Adipose tissue (tissue), 3 donors: ENCODE data around the gene CLEC16A. TPM values are rescaled to one million over a fixed set of nuclear protein-coding genes. Genes with fewer than 3 reads are reported as not detected.

Experiments
- H3K27ac ChIP-seq: one replicate; pipeline ENCODE4 v1.5.1; 2013; ENCODE audit warnings: low read depth, low read length
- WGBS, 3 donors: extraction: QIAGEN DNeasy Blood & Tissue Kit; methylation state at CpG; one replicate each; pipeline ENCODE4 v1.1.7; 2013; 5-methylcytosine and 5-hydroxymethylcytosine counted together
- polyA plus RNA-seq, 3 donors: library from polyadenylated mRNA; stranded (reverse); fragments of 200-250 nt; gene quantifications; one replicate each; pipeline ENCODE4 v1.2.3, GENCODE V29; 2013
- donor health status: healthy with polysubstance abuse.
- donor health status: Bipolar disorder and iron deficiency.
- donor health status: healthy.

CLEC16A gene
- polyA plus RNA-seq, 3 donors: 4.9 to 10.9 (median 7.9) TPM

GRCh38 chr16:11042191-11042590, 97.8 kb downstream of the CLEC16A start:
- 92 to 95% (median 94%) methylated on average over 11 of the region's 11 CpGs for WGBS, 3 donors

GRCh38 chr16:11045441-11045840, 101.1 kb downstream of the CLEC16A start:
- H3K27ac ChIP-seq: no peak overlapping the region
- 88 to 92% (median 89%) methylated on average over 5 of the region's 5 CpGs for WGBS, 3 donors

More at GRCh38 chr16:11042191-11042590, 97.8 kb downstream of the CLEC16A start:
- no peak overlapping the region for H3K27ac ChIP-seq

- WGBS, 3 donors: 68 to 84% (median 73%) methylated on average over 5 of the region's 5 CpGs
- H3K27ac ChIP-seq: no peak overlapping the region
Observed at GRCh38 chr16:11045846-11046245, 101.5 kb downstream of the CLEC16A start.

- no peak overlapping the region for H3K27ac ChIP-seq
- 88 to 90% (median 88%) methylated on average over 5 of the region's 5 CpGs for WGBS, 3 donors
Observed at GRCh38 chr16:11046382-11046931, 102.1 kb downstream of the CLEC16A start.

GRCh38 chr16:11047057-11047456, 102.7 kb downstream of the CLEC16A start:
- H3K27ac ChIP-seq: no peak overlapping the region
- 57 to 72% (median 63%) methylated on average over 4 of the region's 4 CpGs for WGBS, 3 donors

GRCh38 chr16:11047939-11048800, 103.8 kb downstream of the CLEC16A start:
- 91 to 95% (median 91%) methylated on average over 21 of the region's 21 CpGs for WGBS, 3 donors
- no peak overlapping the region for H3K27ac ChIP-seq

GRCh38 chr16:11049396-11050059, 105.2 kb downstream of the CLEC16A start:
- no peak overlapping the region for H3K27ac ChIP-seq
- 77 to 99% (median 89%) methylated on average over 3 of the region's 3 CpGs for WGBS, 3 donors

- 90 to 94% (median 93%) methylated on average over 7 of the region's 7 CpGs for WGBS, 3 donors
- no peak overlapping the region for H3K27ac ChIP-seq
Observed at GRCh38 chr16:11050536-11050935, 106.2 kb downstream of the CLEC16A start.

- H3K27ac ChIP-seq: no peak overlapping the region
- 61 to 84% (median 77%) methylated on average over 7 of the region's 7 CpGs for WGBS, 3 donors
Observed at GRCh38 chr16:11050944-11051343, 106.6 kb downstream of the CLEC16A start.

GRCh38 chr16:11051430-11051829, 107.1 kb downstream of the CLEC16A start:
- H3K27ac ChIP-seq: no peak overlapping the region
- WGBS, 3 donors: 84 to 92% (median 89%) methylated on average over 11 of the region's 11 CpGs

- no peak overlapping the region for H3K27ac ChIP-seq
- 59 to 80% (median 65%) methylated on average over 17 of the region's 17 CpGs for WGBS, 3 donors
Observed at GRCh38 chr16:11051879-11052808, 107.8 kb downstream of the CLEC16A start.

- WGBS, 3 donors: 83 to 91% (median 86%) methylated on average over 6 of the region's 6 CpGs
- H3K27ac ChIP-seq: no peak overlapping the region
Observed at GRCh38 chr16:11053916-11054460, 109.6 kb downstream of the CLEC16A start.

- 69 to 82% (median 77%) methylated on average over 11 of the region's 11 CpGs for WGBS, 3 donors
- H3K27ac ChIP-seq: no peak overlapping the region
Observed at GRCh38 chr16:11056090-11056992, 112.0 kb downstream of the CLEC16A start.

GRCh38 chr16:11056993-11057649, 112.8 kb downstream of the CLEC16A start:
- 85 to 93% (median 90%) methylated on average over 12 of the region's 12 CpGs for WGBS, 3 donors
- H3K27ac ChIP-seq: no peak overlapping the region

- H3K27ac ChIP-seq: no peak overlapping the region
- WGBS, 3 donors: 93 to 96% (median 95%) methylated on average over 9 of the region's 9 CpGs
Observed at GRCh38 chr16:11057711-11058345, 113.5 kb downstream of the CLEC16A start.

- no peak overlapping the region for H3K27ac ChIP-seq
- 90 to 92% (median 92%) methylated on average over 5 of the region's 5 CpGs for WGBS, 3 donors
Observed at GRCh38 chr16:11058832-11059231, 114.5 kb downstream of the CLEC16A start.
